Stimulated activated CD8-positive, alpha-beta memory T cell treated with anti-CD3 and anti-CD28 coated beads, Interleukin-12 subunit alpha, Interleukin-12 subunit beta, amount 100 ng/mL, for 1 hour (primary cell): ENCODE results near the gene DOLPP1.
A peak's percentile ranks its signal among the peaks of the same experiment; 100 is the strongest.
"Not testable (repeated sequence)": the region's sequence is repeated elsewhere in the genome, so short reads cannot be mapped to it uniquely, and the experiment has no call there.

Experiments
- DNase-seq: peaks from one replicate; pipeline ENCODE4 v3.0.0-alpha.2; 2020; ENCODE audit warnings: low read depth

The DOLPP1 gene, protein sequence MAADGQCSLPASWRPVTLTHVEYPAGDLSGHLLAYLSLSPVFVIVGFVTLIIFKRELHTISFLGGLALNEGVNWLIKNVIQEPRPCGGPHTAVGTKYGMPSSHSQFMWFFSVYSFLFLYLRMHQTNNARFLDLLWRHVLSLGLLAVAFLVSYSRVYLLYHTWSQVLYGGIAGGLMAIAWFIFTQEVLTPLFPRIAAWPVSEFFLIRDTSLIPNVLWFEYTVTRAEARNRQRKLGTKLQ

DNA sequence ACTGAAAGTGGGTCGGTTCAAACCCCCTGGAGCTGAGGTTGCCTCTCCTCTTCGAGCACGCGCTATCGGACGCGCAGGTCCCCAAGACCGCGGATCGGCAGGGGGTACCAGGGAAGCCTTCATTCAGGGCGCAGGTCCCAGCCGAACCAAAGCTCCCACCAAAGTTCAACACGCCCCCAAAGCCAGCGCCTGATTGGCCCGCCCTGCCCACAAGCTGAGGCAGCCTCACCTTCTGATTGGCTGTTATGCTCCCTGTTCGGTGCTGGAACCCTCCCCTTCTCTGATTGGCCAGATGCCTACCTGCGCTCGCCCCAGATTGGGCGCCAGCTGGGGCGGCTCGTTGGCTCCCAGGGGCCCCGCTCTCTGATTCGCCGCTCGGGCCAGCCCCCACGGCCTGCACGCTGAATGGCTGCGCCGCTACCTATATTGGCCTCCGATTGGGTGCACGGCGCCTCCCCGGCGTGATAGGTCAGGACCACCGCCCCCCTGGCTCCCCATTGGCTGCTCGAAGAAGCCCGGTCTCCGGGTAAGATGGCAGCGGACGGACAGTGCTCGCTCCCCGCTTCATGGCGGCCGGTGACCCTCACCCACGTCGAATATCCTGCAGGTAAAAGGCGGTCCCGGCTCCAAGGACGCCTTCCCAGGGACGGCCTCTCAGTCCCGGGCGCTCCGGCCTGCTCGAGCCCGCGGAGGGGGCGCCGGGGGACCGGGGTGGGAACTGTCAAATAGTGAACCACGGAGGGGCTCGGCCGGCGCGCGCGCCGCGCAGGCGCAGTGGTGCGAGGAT lies at the start of gene DOLPP1:
Gene DOLPP1 (plus strand): TSS at position 511 of the 787 bp plus-strand sequence. CDS start 21 bp downstream, at position 532.
- peak; percentile 98 for DNase-seq

DNA sequence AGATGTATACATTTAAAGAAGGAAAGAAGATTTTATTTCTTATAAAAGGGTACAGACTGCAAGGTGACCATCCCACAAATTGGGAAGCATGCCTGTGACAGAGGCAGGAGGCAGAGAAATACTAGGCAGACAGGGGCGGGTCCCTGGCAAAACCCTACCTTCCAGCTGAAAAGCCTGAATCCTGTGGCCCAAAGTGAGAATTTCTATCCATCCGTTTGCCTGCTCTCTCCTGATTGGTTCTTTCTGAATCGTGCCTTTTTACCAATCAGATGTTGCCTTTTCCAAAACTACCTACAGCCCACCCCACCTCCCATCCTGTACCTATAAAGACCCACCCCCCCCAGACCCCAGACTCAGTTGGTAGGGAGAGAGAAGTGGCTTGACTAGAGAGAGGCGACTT lies 49.4 kb upstream of the DOLPP1 start:
- DNase-seq: no peak

DNA sequence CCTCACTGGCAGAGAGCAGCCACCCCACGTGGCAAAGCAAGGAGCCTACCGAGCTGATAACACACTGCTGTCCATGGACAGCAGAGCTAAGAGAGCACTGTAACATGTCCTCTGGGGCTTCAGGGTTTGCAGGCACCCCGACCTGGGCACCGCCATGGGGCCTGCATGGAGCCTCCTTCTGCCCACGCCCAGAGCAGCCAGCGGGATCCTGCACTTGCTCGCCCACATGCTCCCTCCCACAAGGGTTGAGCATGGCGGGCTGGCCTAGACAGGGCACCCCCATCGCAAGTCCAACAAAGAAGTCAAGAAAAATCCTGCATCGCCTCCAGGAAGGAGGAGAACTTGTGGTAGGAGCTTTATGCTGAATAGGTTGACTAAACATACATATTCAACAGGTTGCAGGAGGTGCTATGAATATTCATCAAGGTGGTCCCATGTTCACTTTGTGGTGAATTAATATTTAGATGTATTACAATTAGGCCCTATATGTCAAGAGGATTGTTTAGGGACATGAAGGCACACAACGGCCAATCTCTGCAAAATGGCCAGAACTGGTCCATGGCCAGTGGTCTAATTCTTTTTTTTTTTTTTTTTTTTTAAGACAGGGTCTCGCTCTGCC lies 48.3 kb upstream of the DOLPP1 start:
- no peak for DNase-seq

DNA sequence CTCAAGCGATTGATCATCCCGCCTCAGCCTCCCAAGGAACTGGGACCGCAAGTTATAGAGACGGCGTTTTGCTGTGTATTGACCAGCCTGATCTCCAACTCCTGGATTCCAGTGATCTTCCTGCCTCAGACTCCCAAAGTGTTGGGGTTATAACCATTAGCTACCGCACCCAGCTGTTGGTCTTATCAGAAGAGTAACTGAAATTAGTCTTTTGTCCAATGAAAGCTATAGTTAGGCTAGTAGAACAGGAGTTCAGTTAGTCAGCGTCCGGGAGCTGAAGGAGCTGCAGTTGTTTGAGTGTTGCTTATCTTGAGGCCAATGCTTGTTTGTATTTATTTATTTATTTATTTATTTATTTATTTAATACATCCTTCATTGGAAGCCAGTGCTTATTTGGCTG lies 47.7 kb upstream of the DOLPP1 start:
- DNase-seq: no peak

DNA sequence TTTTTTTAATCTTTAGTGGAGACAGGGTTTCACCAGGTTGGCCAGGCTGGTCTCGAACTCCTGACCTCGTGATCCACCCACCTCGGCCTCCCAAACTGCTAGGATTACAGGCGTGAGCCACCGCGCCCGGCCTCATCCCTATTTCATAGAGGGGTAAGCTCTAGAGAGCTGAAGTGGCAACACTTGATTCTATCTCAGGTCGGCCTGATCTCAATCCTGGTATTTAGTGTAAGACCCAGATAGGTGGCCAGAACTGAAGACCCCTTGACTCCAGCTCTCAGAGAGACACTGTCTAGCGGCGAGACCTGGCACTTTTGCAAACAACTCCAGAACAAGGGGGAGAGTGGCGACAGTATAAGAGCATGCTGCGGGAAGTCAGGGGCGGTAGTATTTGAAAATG lies 45.1 kb upstream of the DOLPP1 start:
- DNase-seq: not testable (repeated sequence)

DNA sequence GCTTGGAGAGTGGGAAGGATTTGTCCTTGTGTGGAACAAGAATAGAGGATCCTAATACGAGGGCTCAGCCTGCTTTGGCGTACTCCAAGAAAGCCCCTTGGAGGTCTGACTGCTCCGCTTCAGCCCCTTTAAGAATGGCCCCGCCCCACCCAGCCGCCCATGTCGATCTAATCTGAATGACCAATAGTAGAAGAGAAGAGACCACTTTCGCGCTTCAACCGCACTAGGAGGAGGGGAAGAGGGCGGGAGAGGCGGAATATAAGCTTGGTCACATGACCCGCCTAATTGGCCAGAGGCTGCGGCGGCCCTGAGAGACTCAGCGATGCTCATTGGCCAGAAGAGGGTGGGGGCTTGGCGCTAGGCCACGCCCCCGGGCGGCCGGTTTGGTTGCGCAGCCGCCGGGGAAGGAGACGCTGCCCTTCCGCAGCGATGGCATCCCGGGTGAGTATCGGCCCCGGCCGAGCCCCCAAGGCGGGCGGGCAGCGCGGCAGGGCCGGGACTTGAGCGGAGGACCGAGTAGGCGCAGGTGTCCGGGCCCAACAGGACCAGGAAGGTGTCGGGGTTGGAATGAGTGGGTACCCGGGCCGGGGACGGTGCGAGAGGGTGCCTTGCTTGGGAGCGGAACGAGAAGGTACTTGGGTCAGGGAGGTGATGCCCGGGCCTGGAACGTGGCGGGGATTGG lies 44.5 kb upstream of the DOLPP1 start, which contains the start of gene MIGA2:
Gene MIGA2 (plus strand): TSS at position 386 of the 682 bp plus-strand sequence. CDS start 3,969 bp downstream, outside the sequence.
- DNase-seq: peak; percentile 91

DNA sequence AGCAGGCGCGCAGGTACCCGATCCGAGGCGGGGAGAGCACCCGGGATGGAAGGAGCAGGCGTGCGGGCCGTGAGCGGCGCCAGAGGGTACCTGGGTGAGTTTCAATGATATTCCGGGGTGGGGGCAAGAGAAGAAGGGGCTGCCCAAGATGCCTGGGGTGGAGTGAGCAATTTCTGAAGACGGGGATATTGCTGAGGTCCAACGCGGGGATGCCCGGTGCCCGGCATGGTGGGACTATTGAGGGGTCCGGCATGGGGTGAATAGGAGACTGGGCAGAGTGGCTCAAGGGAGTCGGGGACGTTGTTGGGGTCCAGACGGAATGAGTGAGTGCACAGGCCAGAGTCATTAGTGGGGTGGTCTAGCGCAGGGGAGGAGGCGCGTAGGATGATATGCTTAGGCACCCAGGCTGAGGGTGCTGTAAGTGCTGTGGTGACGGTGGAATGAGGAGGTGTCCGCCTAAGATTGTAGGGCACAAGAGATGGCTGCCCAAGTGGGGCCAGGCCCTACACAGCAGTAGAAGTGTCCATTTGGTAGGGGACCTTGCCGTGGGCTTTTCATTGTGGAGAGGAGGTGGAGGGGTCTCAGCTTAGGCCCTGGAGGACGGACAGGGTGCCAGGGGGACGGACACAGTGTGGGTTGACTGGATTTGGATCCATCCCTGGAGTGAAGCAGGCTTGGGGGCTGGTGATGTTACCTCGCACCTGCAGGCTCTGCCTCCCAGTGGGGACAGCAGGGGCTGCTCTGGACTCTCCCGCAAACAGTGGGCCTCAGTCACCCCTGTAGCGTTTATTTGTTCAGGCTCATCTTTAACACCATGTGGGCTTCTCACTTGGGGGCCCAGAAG lies 43.8 kb upstream of the DOLPP1 start:
- no peak for DNase-seq

DNA sequence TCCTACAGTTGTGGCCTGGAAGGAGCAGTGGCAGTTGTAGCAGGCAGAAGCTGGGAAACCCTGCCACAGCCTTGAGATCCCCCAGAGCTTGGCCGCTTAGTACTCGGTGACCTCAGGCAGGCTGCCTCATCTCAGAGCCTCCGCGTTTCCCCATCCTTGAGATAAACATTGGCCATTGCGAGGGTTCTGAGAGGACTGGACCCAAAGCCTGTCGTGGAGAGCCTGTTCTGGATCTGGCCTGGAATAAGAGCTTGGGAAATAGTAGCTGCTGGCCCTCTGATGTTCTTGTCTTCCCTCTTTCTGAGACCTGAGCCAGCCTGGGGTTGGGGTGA lies 43.2 kb upstream of the DOLPP1 start:
- DNase-seq: no peak

DNA sequence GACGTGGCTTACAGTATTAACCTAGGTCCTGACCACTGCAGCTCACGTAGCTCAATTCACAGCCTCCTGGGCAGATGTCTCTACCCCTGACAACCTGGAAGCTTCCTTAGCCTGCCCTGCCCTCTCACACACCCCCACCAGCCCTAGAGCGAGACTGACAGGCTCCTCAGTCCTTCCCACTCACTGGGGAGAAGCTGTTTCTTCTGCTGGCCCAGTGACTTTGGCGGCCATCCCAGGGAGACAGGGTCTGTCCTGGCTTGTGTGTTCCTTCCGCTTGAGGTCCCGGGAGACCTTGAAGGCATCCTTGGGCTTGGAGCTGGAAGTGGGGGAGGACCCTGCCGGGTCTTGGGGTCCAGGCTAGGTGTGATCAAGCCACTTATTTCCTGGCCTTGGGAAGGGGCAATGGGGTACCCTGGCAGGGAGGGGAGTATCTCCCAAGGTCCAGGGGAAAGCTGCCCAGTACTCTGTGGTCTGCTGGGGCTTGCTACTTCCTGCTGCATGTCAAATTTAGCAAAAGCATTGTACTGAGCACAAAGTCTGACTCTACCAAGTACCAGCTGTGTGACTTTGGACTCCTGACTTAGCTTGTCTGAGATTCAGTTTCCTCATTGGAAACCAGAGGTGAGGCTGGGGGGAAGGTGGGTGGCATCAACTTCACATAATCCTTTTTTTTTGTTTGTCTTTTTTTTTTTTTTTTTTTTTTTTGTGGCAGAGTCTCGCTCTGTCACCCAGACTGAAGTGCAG lies 42.6 kb upstream of the DOLPP1 start:
- DNase-seq: no peak

DNA sequence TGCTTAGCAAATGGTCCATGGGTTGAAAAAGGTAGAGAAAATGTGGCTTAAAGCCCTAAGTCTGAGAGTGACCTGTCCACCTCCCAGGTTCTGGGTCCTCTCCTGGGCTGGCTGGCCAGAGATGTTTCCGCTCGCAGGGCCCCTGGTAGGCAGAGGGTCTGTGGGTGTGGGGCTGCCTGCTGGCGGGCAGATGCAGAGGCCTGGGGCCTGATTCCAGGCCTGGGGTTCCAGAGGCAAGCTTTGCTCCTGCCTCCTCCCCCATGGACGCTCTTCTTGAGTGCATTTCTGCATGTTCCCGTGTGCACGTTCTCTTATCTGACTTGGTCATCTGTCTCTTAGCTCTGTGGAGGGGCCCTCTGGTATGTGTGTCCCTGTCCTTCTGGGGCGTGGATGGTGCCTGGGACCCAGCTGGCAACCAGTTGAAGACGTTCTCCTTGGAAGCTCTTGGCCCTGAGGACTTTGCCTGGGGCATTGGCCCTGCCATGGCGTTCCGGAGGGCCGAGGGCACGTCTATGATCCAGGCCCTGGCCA lies 40.7 kb upstream of the DOLPP1 start:
- no peak for DNase-seq

DNA sequence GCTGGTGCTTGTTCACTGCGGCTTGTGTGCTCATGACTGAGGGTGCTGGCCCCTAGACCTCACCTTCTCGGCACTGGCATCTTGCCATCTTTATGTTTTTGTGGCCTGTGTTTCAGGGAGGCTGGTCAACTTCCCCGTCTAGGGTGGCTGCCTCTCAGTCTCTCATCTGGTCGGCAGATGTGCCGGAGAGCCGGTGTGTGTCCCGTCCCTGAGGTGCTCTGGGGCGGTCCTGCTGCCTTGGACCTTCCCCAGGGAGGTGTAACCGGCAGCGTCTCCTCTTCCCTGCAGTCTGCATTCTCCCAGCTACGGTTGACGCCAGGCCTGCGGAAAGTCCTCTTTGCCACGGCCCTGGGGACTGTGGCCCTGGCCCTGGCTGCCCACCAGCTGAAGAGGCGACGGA lies 38.9 kb upstream of the DOLPP1 start:
- DNase-seq: no peak

DNA sequence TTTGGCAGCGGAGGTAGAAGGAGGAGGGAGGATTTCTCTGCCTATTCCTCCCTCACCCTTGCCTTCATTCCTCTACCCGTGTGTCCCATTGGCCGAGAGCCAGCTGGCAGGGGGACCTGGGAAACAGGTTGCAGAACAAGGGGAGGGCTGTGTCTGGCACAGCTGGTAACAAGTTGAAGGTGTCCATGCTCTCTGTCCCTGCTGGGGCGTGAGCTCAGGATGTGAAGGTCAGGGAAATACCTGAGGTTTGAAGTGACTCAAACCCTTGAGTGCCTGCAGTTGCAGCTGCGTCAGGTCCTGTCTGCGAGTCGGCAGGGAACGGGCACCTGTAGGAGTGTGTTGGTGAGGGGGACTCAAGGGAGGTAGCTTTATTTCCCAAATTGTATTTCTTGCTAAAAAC lies 28.3 kb upstream of the DOLPP1 start:
- DNase-seq: no peak

DNA sequence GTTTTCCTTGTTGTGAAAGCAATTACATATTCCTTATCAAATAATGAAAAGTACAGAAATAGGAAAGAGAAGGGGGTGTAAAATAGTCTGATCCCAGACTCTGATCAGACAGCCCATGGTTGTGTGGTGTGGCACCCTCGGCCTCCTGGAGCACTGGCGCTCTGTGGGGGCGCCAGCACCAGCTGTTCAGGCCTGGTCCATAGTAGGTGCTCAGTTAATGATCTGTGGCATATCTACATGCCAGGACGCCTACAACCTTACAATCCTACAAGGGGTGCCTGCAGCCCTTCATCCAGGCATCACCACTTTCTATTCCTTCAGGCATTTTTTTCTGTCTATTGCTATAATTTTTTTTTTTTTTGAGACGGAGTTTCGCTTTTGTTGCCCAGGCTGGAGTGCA lies 27.9 kb upstream of the DOLPP1 start:
- DNase-seq: no peak

DNA sequence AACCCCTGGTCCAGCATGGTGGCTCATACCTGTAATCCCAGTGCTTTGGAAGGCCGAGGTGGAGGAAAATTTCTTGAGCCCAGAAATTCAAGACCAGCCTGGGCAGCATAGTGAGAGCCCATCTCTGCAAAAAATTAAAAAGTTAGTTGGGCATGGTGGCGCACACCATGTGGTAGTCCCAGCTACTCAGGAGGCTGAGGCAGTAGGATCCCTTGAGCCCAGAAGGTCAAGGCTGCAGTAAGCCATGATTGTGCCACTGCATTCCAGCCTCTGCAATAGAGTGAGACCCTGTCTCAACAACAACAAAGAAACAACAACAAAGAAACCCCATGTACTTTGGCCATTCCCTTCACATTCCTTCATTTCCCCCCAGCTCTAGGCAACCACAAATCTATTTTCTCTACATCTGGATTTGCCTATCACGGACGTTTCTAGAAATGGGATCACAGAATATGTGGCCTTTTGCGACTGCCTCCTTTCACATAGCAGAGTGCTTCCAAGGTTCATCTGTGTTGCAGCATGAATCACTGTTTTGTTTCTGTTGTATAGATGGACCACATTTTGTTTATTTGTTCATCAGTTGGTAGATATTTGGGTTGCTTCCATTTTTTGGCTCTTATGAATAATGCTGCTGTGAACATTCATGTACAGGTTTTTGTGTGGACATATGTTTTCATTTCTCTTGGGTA lies 26.6 kb upstream of the DOLPP1 start:
- no peak for DNase-seq

DNA sequence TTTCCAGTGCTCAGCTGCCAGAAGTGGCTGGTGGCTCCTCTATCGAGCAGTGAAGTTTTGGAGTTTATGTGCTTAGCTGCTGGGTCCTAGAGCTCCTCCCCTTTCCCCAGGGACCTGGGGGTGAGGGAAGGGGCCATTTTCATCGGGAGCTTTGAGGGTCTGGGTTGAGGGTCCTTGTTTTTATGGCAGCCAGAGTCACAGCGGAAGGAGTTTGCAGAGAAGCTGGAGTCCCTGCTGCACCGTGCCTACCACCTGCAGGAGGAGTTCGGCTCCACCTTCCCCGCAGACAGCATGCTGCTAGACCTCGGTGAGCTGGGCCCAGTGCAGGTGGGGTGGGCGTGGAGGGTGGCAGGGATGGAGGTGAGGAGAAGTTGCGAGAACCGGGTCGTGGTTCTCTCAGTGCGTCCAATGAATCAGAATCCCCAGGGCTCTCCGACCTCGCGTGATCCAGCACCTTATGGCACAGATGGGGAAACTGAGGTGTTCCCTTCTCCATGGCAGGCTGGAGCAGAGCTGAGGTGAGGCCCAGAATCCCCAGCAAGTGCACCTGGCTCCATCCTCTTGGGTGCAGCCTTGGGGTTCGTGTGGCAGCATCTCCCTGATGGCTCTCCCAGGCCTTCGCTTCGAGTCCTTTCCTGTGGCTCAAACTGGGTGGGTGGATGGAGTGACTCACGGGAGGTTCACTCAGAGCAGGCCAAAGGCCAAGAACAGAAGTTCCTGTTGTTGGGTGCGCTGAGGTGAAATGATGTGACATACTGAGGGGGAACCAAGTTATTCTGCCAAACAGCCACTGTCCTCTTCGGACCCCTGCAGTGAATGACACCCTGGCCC lies 21.7 kb upstream of the DOLPP1 start:
- DNase-seq: no peak

DNA sequence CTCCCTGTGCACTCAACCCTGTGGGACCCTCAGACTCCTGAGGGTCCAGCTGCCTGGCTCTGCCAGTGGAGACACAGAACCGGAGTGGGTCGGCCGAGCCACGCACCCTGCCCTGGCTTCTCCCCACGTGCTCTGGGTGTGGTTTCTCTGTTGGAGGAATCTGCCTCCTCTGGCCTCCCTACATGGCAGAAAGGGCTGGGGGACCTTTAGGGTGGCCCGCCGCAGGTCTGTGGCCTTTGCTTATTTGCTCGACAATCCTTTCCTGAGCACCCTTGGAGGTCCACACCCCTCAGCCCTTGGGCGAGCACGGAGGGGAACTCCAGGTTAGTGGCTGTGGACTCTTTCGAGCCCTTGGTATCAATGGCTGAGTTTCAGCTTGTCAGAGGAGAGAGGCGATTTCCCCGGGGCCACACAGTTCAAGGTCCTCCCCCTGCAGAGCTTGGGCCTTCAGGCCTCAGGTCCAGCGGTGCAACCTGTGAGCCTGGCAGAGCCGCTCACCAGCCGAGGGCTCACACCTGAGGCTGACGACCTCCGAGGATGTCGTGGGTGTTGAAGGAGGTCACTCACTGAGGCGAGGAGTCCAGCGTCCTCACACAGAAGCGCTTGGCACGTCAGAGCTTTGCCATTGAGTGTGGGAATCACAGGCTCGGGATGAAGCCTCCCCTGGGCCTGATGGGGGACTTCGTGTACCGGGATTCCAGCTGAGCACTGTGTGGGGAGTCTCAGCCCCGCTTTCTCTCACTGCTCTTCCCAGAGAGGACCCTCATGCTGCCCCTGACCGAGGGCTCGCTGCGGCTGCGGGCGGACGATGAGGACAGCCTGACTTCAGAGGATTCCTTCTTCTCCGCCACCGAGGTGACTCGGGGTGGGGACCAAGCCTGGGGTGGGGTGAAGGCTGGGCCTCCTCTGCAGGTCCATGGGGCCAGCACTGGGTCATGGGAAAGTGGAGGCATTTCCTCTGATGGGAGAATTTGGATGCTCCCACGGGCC lies 20.8 kb upstream of the DOLPP1 start:
- no peak for DNase-seq

DNA sequence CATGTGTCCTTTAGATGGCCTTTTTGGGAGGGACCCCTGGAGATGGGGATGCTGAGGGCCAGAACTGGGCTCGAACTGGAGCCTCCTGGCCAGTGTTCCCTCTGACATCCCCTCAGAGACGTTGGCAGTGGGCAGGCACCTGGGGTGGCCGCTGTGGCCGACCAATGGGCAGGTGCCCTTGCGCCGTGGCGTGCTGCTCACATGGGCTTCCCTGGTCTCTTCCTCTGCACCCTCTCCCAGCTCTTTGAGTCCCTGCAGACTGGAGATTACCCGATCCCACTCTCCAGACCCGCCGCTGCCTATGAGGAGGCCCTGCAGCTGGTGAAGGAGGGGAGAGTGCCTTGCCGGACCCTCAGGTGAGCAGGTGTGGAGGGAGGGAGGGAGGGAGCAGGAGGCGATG lies 19.9 kb upstream of the DOLPP1 start:
- DNase-seq: no peak

DNA sequence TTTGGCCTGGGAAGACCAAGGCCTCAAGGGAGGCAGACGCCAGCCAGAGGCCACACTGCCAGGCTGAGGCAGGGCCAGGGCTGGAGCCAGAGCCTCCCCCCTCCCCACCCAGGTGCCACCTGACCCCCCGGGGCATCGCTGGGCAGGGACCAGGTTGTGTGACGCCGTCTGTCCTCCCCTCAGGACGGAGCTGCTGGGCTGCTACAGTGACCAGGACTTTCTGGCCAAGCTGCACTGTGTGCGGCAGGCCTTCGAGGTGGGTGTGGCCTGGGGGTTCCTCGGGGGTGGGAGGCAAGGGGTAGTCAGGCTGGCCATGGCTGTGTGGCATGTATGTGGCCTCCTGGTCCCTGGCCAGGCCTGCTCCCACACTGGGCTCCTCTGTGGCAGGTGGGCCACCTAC lies 17.9 kb upstream of the DOLPP1 start:
- DNase-seq: no peak
